NCI-H1105 treated with DMSO at 0.1 percent for 48 hours (cell line): ENCODE results near the gene GIMAP7.
"Not testable (repeated sequence)": the region's sequence is repeated elsewhere in the genome, so short reads cannot be mapped to it uniquely, and the experiment has no call there.

ENCODE experiments used
- DNase-seq: peaks from one replicate; lab custom pipeline; 2025; lab: John Stamatoyannopoulos, UW

Gene GIMAP7

DNA sequence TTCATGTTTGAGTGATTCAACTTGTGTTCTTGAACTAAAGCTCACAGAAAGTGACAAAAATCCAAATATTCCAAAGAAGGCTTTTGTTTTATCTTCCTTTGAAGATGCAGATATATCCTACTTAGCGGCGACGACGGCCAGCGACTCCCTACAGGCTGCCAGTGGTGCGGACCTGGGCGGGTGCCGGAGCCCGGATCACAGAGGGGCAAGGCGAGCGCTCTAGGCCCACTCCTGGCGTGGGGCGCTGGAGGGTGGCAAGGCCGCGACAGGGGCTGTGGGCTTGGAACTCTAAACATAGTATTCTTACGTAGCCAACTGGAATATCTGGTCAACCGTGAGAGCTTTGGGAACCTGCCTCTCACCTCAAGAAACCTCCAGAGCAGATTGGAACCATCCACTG is 914 bp upstream of the GIMAP7 start:
- no peak for DNase-seq

DNA sequence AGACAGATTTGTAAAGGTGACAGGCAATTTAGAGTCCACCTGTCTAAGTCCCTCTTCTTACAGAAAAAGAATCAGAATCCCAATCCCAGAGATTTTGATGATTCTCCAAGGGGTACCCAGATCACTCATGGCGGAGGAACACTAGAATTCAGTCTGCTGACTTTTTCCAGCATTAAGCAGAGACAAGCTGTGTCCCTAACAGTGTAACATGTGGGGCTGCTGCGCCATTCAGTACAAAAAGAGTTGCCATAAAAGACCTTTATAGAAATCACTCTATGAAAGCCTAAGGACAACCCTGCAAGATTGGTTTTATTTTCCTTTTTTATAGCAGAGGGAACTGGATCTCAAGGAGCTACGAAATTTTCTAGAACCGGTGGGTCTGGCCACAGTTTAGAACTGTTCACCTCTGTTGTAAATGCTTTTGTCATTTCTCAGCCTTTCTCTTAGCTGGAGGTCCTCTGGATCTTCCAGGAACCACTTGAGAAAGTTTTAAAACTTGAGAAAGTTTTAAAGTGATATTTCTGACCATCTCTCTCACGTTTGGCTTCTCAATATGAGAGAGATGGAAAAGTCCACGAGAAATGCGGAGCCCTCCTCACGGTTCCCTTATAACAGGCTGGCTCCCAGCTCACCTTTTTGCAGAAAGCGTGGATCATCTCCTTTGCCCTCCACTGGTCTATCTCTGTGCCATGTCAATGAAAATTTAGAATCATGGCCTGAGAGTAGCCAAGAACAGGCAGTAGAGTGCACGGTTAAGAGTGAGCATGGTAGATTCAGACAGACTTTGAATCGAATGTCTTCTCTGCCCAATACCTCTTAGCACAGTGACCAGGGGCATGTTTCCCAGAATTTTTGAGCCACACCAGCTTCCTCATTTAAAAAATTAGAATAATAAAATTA is 826 bp downstream of the GIMAP7 start:
- no peak for DNase-seq

- DNase-seq: no peak
Measured at GRCh38 chr7:150516956-150517745, 2.5 kb downstream of the GIMAP7 start.

GRCh38 chr7:150519310-150519709 is 4.6 kb downstream of the GIMAP7 start:
- no peak for DNase-seq

- no peak for DNase-seq
Measured at GRCh38 chr7:150520145-150520544, 5.5 kb downstream of the GIMAP7 start.

- not testable (repeated sequence) for DNase-seq
Measured at GRCh38 chr7:150522931-150523330, 8.3 kb downstream of the GIMAP7 start.

DNA sequence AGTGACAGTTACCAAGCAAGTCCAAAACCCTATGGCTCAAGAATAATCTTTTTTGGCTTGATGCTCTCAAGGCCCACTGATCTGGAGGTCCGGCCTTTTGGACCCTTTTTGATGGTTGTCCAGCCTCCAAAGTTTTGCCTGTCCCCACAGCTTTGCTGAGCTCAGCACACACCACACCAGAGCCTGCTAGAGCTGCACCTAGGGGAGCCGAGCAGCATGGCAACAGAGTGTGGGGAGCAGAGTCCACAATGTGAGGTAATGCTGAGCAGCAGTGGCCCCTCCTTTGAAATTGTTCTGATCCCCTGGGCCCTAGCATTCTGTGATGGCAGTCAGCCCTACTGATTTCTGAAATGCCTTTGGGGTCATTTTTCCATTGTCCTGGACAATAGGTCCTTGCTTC is 9.3 kb downstream of the GIMAP7 start:
- DNase-seq: no peak

GRCh38 chr7:150531704-150532103 is 17.0 kb downstream of the GIMAP7 start:
- no peak for DNase-seq

DNA sequence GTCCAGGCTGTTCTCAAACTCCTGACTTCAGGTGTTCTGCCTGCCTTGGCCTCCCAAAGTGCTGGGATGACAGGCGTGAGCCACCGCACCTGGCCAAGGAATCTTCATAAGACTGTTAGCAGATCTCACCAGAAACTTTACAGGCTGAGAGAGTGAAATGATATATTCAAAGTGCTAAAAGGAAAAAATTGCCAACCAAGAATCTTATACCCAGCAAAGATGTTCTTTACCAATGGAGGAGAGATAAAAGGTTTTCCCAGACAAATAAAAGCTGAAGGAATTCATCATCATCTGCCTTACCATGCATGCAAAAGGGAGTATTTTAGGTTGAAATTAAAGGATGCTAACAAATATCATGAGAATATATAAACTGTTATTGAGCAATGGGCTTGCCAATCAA is 23.6 kb downstream of the GIMAP7 start:
- DNase-seq: no peak

DNA sequence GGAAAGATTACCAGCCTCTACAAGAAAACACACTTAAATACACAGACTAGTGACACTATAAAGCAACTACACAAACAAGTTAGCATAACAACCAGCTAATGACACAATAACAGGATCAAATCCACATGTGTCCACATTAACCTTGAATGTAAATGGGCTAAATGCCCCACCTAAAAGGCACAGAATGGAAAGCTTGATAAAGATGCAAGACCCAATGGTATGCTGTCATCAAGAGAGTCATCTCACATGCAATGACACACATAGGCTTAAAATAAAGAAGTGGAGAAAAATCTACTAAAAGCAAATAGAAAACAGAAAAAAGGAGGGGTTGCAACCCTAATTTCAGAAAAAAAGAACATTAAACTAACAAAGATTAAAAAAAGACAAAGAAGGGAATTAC is 38.5 kb downstream of the GIMAP7 start:
- DNase-seq: no peak

GRCh38 chr7:150556521-150557138 is 42.0 kb downstream of the GIMAP7 start:
- DNase-seq: no peak

DNA sequence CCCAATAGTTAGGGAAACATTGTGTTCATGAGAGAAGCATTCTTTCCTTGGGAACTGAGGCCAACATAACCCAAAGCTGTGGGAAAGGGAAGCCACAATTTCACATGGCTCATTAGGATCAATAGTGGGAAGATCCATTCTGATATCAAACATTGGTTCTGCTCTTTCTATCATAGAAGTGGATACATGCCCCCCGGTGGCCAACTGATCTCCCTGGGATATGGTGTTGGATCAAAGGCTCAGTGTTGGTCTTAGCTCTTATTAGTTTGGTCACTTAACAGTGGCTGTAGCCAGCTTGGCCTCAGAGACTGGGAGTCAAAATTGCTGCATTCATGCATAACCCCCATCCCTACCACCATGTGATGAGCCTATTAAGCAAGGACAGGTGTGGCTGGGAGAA is 45.8 kb downstream of the GIMAP7 start:
- DNase-seq: no peak

DNA sequence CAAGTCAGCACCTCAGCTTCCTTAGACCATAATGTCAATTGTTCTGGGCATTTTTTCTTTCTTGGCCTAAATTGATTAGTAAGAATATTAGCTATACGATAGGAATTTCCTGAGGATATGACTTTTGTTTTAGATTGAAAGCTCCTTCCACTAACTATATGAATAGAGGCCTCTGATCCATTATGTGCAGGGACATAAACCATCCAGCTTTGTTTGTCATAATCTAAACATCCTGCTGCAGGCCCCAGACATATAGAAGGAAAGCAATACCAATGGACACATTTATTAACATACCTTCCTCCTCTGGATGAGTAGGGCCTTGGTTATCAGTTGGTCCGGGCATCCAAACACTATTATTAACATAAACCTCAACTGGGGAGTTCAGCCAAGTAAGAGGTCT is 48.2 kb downstream of the GIMAP7 start:
- DNase-seq: no peak

GRCh38 chr7:150564006-150564405 is 49.3 kb downstream of the GIMAP7 start:
- DNase-seq: no peak

GRCh38 chr7:150564566-150564965 is 49.9 kb downstream of the GIMAP7 start:
- no peak for DNase-seq

GRCh38 chr7:150565239-150565638 is 50.6 kb downstream of the GIMAP7 start:
- no peak for DNase-seq

GRCh38 chr7:150566123-150566522 is 51.5 kb downstream of the GIMAP7 start:
- no peak for DNase-seq

GRCh38 chr7:150566572-150566971 is 51.9 kb downstream of the GIMAP7 start:
- DNase-seq: no peak

- DNase-seq: no peak
Measured at GRCh38 chr7:150567169-150567568, 52.5 kb downstream of the GIMAP7 start, which contains the start of gene GIMAP4. GIMAP4 (plus strand) TSS chr7:150567390; CDS start chr7:150569902, 2,512 bp downstream.

- DNase-seq: no peak
Measured at GRCh38 chr7:150567871-150568301, 53.2 kb downstream of the GIMAP7 start.

- no peak for DNase-seq
Measured at GRCh38 chr7:150568714-150569113, 54.0 kb downstream of the GIMAP7 start.

- DNase-seq: no peak
Measured at GRCh38 chr7:150569245-150569955, 54.7 kb downstream of the GIMAP7 start.
